ENCODE results near the gene CYB561A3. TPM values are rescaled to one million over a fixed set of nuclear protein-coding genes. Genes with fewer than 3 reads are reported as not detected.

The CYB561A3 gene
- total and polyA plus RNA-seq, 2 of the 13 experiments (the other 11 are each of a cell fraction or from before 2014, with no cell fraction given): 11.4 to 14.9 TPM

DNA sequence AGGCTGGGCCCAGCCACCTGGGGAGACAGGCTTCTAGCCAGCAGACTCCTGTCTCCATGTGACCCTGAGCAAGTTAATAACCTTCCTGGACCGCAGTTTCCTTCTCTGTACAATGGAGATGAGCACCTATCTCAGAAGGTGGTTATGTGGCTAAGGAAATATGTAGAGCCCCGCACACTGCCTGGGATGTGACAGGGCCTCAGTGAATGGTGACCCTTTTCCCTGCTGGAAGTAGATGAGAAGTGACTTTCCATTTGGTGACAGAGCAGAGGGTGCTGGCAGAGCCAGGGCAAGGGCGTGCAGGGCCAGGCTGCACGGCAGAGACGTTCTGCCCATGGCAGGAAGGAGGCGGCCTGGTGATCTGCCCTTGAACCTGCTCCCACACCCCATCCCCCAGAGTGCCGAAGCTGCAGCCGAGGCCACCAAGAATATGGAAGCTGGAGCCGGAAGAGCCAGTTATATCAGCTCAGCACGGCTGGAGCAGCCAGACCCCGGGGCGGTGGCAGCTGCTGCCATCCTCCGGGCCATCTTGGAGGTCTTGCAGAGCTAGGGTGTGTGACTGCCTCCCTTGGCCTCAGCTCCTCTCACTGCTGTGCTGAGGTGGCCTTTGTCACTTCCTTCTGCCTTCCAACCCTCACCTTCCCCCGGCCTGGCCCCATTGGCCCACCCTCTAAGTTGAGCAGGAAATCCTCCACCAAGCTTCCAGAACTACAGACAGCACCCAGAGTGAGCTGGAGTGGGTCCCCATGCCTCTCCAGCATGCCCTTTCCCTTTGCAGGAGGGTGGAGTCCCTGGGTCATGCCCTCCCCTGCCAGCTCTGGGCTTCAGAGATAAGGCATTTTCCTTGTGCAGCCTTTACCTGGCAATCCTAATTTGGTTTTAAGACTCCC is 15.5 kb downstream of the CYB561A3 start (continued):
- TF ChIP-seq, protein P1, sequence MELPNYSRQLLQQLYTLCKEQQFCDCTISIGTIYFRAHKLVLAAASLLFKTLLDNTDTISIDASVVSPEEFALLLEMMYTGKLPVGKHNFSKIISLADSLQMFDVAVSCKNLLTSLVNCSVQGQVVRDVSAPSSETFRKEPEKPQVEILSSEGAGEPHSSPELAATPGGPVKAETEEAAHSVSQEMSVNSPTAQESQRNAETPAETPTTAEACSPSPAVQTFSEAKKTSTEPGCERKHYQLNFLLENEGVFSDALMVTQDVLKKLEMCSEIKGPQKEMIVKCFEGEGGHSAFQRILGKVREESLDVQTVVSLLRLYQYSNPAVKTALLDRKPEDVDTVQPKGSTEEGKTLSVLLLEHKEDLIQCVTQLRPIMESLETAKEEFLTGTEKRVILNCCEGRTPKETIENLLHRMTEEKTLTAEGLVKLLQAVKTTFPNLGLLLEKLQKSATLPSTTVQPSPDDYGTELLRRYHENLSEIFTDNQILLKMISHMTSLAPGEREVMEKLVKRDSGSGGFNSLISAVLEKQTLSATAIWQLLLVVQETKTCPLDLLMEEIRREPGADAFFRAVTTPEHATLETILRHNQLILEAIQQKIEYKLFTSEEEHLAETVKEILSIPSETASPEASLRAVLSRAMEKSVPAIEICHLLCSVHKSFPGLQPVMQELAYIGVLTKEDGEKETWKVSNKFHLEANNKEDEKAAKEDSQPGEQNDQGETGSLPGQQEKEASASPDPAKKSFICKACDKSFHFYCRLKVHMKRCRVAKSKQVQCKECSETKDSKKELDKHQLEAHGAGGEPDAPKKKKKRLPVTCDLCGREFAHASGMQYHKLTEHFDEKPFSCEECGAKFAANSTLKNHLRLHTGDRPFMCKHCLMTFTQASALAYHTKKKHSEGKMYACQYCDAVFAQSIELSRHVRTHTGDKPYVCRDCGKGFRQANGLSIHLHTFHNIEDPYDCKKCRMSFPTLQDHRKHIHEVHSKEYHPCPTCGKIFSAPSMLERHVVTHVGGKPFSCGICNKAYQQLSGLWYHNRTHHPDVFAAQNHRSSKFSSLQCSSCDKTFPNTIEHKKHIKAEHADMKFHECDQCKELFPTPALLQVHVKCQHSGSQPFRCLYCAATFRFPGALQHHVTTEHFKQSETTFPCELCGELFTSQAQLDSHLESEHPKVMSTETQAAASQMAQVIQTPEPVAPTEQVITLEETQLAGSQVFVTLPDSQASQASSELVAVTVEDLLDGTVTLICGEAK (IDR thresholded peaks at IDR 0.05): no peak
- TF ChIP-seq, protein P1 (CRISPR knock-in tag; IDR thresholded peaks at IDR 0.05): no peak
- TF ChIP-seq POLR2A (IDR thresholded peaks at IDR 0.05; ENCODE audit: insufficient read depth in 1 of 2, low read depth in 2 of 2, low read length in 2 of 2) (0 out of 4 replicates have a peak, but pooled peaks of 1 of the 2 experiments have one; percentile 10), AGO2 (optimal IDR thresholded peaks at IDR 0.05; ENCODE audit: low read depth, low read length) (peak; percentile 27), RBFOX2 (IDR thresholded peaks at IDR 0.05; ENCODE audit: low read depth, low read length) (peak; percentile 23; the same call in 1 of the 2 replicates), CBX5 (CRISPR knock-in tag; IDR thresholded peaks at IDR 0.05; ENCODE audit: borderline replicate concordance) (no peak), MEIS1 (CRISPR knock-in tag; IDR thresholded peaks at IDR 0.05; ENCODE audit: borderline replicate concordance) (no peak), SRSF9 (IDR thresholded peaks at IDR 0.05; ENCODE audit: borderline replicate concordance, insufficient read depth, low read depth, low read length, poor library complexity, severe bottlenecking) (no peak), ZNF605 (CRISPR knock-in tag; IDR thresholded peaks at IDR 0.05) (no peak), ZNF160 (CRISPR knock-in tag; IDR thresholded peaks at IDR 0.05) (no peak), TBP (CRISPR knock-in tag; IDR thresholded peaks at IDR 0.05) (no peak)
- TF ChIP-seq, protein P2, sequence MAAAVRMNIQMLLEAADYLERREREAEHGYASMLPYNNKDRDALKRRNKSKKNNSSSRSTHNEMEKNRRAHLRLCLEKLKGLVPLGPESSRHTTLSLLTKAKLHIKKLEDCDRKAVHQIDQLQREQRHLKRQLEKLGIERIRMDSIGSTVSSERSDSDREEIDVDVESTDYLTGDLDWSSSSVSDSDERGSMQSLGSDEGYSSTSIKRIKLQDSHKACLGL (CRISPR knock-in tag; IDR thresholded peaks at IDR 0.05): no peak

Measured in HepG2 (cell line).